HG03521 (cell line): ENCODE results near the gene ITGAE.
A peak's percentile ranks its signal among the peaks of the same experiment; 100 is the strongest.

Experiments
- ATAC-seq: cut with Tn5 transposase; IDR thresholded peaks from one replicate; pipeline ENCODE4 v1.9.1; 2021; ENCODE audit warnings: mild to moderate bottlenecking, moderate library complexity; ENCODE audit not compliant: unreplicated experiment

ITGAE gene

DNA sequence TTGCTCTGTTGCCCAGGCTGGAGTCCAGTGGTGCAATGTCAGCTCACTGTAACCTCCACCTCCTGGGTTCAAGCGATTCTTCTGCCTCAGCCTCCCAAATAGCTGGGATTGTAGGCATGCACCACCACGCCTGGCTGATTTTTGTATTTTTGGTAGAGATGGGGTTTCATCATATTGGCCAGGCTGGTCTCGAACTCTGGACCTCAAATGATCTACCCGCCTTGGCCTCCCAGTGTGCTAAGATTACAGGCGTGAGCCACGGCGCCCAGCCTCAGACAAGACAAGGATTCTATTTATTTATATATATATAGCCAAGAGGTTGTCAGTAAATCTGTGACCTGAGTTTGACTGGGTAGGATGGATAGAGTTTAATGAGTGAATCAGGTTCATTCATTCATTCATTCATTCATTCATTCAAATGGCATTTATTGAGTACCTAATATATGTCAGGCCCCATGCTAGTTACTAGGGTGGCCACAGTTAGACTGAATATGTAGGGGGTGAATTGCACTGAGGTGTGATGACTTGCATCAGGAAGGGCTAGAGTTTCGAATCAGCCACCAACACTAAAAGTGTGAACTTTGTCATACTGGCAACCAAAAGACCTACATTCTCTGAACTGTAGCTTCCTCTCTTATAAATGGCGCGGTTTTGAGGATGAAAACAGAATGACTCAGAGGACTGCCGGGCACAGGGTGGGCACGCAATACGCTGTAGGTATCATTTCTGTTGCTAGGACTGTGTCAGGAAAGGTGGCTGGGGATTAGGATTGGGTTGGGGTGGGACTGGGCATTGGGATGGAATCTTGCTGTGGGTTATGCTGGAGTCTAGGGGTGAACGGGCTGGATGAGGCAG, 37.8 kb downstream of the ITGAE start:
- ATAC-seq, result peak; percentile 63

DNA sequence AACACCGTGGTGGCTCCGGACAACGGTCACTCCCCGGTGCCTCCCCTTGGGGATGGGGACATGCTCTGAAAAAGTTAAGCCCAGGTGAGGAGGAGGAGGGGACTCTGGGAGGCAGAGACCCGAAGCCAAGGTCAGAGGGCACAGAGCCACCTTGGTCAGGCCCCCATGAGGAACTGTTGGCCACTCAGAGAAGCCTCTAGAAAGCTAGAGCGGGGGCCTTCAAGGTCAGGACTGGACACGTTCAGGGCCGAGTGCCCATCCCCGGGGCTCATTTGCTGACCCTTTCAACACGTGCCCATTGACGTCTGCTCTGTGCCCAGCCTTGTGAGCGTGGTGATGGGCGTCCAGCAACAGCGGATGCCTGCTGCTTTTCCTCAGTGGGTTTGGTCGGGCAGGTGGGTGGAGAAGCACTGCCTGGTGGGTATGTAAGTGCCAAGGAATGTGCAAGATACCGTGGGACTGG, 39.0 kb downstream of the ITGAE start:
- no peak for ATAC-seq

DNA sequence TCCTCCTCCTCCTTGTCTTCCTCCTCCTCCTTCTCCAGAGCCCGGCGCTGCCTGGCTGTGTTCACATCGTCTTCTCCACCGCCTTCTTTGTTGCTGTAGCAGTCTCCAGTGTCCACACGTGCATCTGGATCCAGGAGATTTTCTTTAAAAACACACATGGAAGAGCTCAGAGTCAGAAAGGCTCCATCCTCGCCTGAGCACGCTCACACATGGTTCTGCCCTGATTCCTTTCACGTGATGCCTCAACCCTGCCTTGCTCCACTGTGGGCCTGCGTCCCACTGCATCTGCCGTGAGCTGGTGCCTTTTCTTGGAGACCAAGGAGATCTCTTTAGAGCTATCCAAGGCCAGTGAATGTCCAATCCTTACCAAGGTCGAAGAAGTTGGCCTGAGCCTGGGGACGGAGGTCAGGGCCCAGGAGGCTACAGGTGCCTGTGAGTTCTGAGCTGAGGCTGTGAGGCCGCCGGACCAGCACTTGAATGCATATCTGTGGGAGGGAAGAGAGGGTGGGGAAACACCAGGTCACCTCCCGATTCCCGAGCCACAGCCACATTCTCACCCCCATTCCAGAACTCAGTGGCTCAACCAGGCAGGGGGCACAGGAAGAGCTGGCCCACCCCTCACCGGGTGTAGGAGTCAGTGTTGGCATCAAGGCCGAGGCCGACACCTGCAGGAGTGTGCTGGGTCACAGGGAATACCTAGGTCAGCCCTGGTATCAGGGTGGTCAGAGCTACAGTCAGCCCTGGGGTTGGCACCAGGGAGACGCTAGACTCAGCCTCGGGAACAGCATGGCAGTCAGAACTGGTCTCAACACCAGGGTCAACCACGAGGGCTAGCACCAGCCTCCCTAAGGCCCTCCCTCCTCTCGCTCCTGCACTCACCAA, 39.7 kb downstream of the ITGAE start:
- ATAC-seq, result no peak

DNA sequence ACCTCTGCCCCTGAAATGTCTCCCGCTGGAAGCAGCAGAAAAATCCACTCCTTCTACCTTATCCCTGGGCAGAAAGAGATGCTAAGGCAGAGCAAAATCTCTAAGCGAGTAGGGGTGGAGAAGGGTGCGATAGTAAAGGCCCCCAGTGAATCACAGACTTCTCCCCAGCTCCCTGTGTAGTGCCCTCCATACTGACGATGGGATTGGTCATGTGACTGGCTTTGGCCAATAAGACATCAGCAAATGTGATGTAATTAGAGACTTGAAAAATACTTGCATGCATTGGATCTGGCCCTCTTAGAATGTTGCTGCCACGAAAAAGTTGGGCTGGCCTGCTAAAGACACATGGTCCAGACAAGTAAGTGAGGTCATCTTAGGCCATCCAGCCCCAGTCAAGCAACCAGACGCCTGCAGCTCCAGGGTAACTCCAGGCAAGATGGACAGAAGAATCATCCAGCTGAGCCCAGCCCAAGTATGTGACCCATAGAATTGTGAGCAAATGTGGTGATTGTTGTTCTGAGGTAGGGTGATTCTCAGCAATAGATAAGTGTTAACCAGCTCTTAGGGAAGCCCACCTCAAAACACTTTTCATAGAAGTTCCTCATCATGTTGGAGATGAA, 41.3 kb downstream of the ITGAE start:
- ATAC-seq, result no peak

DNA sequence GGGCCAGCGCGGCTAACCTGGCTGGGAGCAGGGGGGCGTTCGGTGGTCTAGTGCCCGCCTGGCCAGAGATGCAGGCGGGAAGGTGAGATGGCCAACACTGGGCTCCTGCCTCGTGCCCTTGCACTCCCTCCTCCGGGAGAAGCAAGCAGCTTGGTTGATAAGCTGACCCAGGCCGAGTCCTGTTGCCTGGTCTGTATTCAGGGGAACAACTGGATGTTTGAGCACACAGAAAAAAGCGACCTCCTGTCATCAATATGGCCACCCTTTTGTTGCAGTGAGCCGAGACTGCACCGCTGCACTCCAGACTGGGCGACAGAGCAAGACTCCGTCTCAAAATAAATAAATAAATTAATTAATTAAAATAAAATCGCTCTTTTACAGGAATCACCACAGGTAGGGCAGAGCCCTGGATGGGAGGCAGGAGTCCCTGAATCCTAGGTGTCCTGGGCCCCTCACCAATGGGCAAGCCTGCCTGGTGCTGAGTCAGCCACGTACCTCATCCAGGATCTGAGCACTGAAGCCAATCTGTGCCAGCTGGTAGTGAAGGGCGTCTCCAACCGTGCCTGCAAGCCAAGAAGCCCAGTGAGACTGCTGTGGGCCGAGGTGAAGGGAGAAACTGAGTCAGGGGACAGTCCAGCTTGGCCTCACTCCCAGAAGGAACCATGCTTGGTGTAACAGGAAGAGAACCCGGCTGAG, 45.5 kb downstream of the ITGAE start:
- no peak for ATAC-seq

DNA sequence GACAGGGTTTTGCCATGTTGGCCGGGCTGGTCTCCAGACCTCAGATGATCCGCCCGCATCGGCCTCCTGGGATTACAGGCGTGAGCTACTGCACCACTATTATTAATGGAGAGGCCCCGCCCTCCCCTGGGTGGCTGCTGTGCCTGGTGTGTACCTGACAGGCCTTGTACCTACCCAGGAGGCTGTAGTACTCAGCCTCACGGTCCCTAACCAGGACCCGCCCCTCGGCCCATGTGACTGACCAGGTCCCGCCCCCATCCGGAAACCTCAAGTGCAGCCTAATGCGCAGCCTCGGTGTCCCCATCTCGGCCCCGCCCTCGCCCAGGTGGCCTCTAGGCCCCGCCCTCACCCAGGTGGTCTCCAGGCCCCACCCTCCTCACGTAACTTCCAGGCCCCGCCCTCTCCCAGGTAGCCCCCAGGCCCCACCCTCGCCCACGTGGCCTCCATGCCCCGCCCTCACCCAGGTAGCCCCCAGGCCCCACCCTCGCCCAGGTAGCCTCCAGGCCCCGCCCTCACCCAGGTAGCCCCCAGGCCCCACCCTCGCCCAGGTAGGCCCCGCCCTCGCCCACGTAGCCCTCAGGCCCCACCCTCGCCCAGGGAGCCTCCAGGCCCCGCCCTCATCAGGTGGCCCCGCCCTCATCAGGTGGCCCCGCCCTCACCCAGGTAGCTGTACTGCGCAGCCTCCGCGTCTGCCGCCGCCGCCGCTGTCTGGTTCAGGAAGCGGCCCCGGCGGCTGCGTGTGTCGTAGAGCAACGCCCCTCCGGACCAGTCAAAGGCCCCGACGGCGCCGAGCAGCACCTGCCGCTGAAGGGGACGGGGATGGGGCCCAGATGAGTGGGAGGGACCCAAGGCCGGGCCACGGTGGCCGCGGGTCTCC, 46.3 kb downstream of the ITGAE start:
- peak; percentile 44 for ATAC-seq

DNA sequence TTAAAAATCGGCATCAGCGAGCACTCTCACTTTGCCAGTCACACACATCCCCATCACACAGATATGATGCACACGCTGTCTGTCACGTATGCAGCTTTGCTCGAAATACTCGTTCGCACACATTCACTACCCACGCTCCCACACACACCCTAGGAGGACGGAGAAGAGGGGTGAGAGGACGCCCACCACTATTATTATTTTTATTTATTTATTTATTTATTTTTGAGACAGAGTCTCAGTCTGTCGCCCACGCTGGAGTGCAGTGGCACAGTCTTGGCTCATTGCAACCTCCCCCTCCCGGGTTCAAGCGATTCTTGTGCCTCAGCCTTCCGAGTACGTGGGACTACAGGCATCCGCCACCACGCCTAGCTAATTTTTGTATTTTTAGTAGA, 46.9 kb downstream of the ITGAE start:
- ATAC-seq, result no peak

DNA sequence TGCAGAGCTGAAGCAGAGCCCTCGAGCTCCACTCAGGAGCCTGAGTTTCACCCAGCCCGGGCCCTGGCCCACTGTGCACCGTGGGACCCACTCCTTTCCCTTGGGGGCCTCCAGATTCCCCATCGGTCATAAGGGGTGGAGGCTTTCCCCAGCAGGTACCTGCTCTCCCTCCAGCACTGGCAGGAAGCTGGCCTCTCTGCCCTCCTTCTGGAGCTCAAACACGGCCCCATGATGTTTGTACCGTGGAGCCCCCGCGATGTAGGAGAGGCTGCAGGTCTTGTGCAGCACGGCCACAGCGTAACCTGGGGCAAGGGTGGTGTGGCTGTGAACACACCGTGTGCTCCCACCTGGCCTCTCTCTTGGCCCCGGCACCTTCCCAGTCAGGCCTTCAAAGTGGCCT, 47.4 kb downstream of the ITGAE start:
- ATAC-seq, result no peak

DNA sequence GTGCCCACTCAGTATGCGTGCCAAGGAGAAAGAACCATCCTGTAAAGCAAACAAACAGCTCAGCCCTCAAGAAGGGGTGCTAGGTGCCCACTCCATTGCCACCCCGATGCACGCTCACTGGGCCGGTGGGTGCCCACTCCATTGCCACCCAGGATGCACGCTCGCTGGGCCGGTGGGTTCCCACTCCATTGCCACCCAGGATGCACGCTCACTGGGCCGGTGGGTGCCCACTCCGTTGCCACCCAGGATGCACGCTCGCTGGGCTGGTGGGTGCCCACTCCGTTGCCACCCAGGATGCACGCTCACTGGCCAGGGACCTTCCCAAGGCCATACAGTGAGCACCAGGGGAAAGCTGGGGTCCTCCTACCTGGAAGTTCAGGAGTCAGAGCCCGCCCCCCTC, 49.2 kb downstream of the ITGAE start:
- no peak for ATAC-seq

DNA sequence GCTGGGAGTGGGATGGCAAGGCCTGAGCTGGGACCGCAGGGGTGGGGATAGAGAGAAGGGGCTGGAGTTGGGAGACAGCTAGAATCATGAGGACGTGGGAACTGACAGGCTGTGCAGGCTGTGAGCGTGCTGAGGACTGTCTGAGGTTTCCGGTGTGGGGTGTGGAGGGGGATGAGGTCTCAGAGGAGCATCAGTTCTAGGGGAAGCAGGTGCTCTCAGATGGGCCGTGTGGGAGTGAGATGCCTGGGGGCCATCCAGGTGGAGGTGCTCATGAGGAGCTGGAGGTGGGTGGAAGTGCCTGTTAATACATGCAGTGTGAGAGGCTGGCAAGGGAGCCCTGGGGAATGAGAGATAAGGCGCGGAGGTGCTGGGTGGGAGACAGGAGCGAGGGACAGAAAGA, 50.1 kb downstream of the ITGAE start:
- ATAC-seq, result no peak

DNA sequence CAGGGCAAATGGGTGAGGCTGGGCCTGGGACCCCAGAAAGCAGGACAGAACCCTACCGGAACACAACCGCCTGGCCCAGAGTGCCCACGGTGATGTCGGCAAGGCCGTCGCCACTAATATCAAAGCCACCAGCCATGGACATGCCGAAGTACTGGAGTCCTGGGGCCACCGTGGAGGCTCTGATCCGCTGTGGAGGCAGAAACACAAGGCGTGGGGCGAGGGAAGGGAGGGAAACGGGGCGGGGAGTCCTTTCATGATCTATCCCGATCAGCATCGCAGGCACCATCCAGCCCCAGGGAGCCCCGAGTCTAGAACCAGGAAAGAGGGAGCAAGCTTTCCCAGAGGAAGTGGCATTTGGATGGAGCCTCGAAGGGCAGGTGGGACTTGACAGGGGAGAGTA, 50.7 kb downstream of the ITGAE start:
- no peak for ATAC-seq

DNA sequence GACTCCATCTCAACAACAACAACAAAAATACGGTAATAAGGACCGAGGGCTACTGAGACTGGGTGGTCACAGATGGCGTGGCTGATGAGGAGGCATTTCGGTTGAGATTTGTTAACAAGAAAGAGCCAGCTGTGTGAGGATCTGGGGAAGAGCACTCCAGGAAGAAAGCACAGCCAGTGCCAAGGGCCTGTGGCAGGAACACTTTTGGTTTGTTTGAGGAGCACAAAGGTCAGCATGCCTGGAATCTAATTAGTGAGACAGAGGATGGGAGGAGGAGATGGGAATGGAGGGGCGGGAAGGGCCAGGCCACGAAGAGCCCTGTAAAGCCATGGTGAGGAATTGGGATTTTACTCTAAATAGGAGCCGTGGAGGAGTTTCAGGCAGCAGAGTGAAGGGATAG, 52.4 kb downstream of the ITGAE start:
- ATAC-seq, result no peak

DNA sequence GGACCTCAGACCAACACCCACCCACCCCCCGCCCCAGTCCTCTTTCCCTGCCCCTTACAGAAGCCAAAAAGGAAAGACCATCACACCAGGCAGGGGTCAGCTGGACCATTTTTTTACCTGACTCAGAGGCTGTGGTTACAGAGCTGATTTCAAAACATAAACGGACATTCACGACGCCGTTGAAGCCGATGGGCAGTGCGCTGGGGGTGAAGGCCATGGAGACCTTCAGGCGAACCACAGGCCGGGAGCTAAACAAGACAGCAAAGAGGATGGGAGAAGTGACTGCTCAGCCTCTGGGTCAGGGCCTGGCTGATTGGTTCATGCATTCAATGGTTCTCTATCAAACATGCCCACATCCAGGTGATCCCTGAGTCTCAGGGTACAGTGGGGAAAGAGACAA, 53.2 kb downstream of the ITGAE start:
- ATAC-seq, result no peak

DNA sequence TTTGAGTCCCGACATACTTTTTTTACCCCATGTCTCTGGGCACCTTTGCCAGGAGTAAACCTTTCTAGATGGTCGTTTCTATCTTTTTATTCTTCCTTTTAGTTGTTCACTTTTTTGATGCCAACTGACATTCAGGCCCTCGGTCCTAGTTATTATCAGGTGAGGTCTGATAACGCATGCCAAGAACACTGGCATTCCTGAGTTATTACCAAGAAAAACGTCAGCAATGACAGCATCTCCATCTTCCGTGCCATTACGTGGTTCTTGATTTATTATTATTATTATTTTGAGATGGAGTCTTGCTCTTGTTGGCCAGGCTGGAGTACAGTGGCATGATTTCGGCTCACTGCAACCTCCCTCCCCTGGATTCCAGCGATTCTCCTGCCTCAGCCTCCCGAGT, 55.9 kb downstream of the ITGAE start:
- no peak for ATAC-seq

DNA sequence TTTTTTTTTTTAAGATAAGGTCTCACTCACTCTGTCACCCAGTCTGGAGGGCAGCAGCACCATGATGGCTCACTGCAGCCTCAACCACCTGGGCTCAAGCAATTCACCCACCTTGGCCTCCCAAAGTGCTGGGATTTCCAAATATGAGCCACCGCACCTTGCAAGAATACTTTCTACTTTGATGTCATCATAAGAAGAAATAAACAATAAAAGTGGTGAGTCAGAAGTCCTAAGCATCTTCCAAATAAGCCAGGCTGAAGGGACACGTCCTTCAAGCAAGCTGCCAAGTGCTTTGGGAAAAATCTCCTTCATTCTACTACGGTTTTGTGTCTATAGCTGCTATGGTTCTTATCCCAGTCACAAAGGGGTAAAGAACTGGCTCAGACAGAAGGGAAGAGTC, 57.0 kb downstream of the ITGAE start:
- no peak for ATAC-seq

DNA sequence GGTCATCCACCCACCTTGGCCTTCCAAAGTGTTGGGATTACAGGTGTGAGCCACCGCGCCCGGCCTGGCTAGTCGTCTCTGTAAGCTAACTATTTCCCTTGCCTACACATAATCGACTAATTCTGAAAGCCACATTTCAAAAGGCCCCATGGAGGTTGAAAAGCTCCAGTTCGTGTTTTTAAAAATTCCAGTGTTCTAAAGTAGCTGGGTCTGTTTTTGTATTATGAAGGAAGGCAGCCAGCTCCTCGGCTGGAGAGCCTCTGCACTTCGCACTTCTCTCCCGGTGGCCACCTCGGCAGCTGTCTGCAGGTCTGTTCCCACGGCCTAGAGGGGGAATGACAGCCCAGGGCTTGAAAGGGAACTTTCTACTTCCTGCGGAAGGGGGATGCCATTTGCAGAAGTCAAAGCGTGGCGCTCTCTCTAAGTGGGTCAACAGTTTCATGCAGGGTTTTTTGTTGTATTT, 60.3 kb downstream of the ITGAE start:
- no peak for ATAC-seq

DNA sequence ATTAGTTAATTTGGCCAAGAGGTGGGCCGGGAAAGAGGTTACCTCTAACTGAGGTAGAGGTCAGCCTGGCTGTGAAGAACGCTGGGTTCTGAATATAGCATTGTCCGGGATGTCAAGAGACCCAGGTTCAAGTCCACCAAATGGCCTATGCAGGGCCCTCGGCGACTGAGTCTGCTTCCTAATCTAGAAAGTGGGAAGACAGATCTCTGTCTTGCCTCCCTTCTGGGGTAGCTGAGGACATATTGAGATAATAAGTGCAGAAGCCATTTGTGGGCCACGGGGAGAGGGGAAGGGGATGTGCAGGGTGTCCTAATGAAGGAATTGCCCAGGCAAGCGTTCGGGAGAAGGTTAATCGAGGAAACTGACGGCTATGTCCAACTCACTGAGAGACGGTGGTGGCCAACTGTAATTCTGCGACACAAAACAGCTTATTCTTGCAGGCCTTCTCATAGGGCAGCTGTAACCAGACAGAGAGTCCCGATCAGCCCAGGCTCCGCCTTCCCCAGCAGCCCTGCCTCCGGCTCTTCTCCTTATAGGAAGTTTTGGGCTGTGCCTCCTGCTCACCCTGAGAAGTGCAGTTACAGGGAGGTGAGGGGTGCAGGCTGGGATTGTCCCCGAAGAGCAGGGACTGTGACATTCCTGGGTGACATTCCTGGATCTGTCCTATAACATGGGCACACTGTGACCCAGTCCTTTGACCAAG, 61.4 kb downstream of the ITGAE start:
- ATAC-seq, result no peak

DNA sequence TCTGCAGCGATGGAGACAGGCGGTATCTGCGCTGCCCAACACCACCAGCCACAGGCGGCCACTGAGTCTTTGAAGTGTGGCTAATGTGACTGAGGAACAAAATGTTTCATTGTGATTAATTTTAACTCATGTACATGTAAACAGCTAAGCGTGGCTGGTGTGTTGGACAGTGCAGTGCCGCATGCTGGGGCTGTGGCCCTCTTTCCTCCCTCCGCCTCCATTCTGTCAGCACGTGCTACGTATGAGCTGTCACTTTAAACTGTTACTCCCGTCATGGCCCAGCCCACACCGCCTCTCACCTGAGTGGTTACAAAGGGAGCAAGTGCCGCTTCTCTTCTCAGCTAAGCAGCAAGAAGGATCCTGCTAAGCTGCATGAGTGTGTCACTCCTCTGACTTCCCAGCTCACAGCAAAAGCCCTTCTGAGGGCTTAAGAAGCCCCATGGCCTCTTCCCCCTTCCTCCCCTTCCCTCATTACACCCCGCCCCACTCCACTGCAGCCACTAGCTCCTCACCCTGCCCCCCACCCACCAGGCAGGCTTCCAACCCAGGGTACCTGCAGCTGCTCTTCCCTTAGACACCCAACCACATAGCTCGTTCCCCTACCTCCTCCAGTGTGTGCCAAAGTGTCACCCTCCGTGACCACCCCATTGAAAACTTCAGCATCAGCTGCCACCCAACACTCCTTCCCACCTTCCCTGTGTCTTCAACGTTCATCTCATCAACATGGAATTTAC, 62.3 kb downstream of the ITGAE start:
- ATAC-seq, result no peak

DNA sequence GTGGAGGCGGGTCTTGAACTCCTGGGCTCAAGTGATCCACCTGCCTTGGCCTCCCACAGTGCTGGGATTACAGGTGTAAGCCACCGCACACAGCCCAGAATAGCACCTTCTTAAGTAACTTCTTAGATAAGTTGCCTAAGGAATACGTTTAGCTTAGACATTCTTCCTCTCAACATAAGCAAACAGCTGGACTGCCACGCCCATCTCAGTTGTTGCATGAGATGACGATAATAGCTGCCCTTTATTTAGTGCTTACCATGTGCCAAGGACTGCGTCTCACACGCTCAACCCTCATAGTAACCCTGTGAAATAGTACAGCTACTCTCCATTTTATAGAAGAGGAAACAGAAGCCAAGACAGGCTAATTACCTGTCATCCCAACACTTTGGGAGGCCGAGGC, 65.5 kb downstream of the ITGAE start:
- ATAC-seq, result no peak
